Upper lobe of right lung (tissue), 1 donor: ENCODE measurements around the gene IFI16. TPM values are rescaled to one million over a fixed set of nuclear protein-coding genes. Genes with fewer than 3 reads are reported as not detected.
A peak's percentile ranks its signal among the peaks of the same experiment; 100 is the strongest.
"Not testable (repeated sequence)": the region's sequence is repeated elsewhere in the genome, so short reads cannot be mapped to it uniquely, and the experiment has no call there.

Experiments
- ATAC-seq: fragments of 200-7000 bp; cut with Tn5 transposase; one replicate; pipeline ENCODE4 v1.9.1; 2020; ENCODE audit warnings: mild to moderate bottlenecking, moderate library complexity
- DNase-seq: peaks from one replicate; pipeline ENCODE4 v3.0.0-alpha.2; 2020
- H3K27ac ChIP-seq: fragments of 200-600 bp; one replicate; pipeline ENCODE4 v1.8.0; 2022
- H3K27me3 ChIP-seq: fragments of 200-600 bp; one replicate; pipeline ENCODE4 v1.8.0; 2022; ENCODE audit warnings: mild to moderate bottlenecking
- H3K36me3 ChIP-seq: fragments of 200-600 bp; one replicate; pipeline ENCODE4 v1.8.0; 2022
- H3K4me1 ChIP-seq: fragments of 200-600 bp; one replicate; pipeline ENCODE4 v1.8.0; 2022
- H3K4me3 ChIP-seq: fragments of 200-600 bp; one replicate; pipeline ENCODE4 v1.8.0; 2022; ENCODE audit warnings: mild to moderate bottlenecking
- H3K9me3 ChIP-seq: fragments of 200-600 bp; one replicate; pipeline ENCODE4 v1.8.0; 2022
- intact Hi-C: fragments of 100-400 bp; cut with DNase I; formaldehyde crosslinking; loops from one replicate; pipeline ENCODE4 v1.11.0; 2022
- total RNA-seq: library from RNA; stranded (reverse); fragmentation: NEBNext Ultra II Directional; extraction: Animal tissue kit (Norgen Biotek cat#: 25700); gene quantifications from one replicate; pipeline ENCODE4 v1.2.1, GENCODE V29; 2021
- TF ChIP-seq, protein P1 (sequence below): fragments of 200-600 bp; IDR thresholded peaks from one replicate; pipeline ENCODE4 v1.8.0; 2022; ENCODE audit warnings: antibody characterized with exemption
- donor health status: DM: no; HTN: yes; CAD: no; lungs with severe emphysema.

Gene IFI16
- total RNA-seq, 1 donor from 2014 or later, result 98.0 TPM

DNA sequence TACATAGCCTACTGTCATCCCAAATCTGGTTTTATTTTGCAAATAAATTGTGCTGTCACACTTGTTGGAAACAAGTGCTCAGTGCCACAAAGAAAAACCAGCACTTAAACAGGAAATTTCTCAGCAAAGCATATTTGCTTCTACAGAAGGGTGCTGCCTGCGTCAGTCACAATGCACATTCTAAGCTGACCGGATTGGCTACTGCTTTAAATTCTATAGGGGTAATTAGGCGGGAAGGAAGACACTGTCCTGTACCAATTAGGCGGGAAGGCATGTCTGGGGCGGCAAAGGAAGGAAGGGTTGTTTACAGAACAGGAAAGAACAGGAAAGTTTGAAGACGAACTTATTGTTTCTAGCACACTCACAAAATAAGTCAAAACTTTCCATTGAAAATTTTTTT is 2.8 kb downstream of the IFI16 start:
- Histone ChIP-seq H3K4me1 (peaks cover 48% of the 10 kb centered on the region), H3K4me3 (peak overlapping the region; percentile 72), H3K27ac (peak overlapping the region; percentile 93), H3K36me3 (peaks cover 21% of the 10 kb centered on the region), H3K9me3 (no peaks in the 10 kb centered on the region), H3K27me3 (no peaks in the 10 kb centered on the region)
- intact Hi-C loops, result no loop called here
- TF ChIP-seq, protein P1, sequence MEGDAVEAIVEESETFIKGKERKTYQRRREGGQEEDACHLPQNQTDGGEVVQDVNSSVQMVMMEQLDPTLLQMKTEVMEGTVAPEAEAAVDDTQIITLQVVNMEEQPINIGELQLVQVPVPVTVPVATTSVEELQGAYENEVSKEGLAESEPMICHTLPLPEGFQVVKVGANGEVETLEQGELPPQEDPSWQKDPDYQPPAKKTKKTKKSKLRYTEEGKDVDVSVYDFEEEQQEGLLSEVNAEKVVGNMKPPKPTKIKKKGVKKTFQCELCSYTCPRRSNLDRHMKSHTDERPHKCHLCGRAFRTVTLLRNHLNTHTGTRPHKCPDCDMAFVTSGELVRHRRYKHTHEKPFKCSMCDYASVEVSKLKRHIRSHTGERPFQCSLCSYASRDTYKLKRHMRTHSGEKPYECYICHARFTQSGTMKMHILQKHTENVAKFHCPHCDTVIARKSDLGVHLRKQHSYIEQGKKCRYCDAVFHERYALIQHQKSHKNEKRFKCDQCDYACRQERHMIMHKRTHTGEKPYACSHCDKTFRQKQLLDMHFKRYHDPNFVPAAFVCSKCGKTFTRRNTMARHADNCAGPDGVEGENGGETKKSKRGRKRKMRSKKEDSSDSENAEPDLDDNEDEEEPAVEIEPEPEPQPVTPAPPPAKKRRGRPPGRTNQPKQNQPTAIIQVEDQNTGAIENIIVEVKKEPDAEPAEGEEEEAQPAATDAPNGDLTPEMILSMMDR, result no peak
- ATAC-seq (peak; percentile 41), DNase-seq (no peak)

DNA sequence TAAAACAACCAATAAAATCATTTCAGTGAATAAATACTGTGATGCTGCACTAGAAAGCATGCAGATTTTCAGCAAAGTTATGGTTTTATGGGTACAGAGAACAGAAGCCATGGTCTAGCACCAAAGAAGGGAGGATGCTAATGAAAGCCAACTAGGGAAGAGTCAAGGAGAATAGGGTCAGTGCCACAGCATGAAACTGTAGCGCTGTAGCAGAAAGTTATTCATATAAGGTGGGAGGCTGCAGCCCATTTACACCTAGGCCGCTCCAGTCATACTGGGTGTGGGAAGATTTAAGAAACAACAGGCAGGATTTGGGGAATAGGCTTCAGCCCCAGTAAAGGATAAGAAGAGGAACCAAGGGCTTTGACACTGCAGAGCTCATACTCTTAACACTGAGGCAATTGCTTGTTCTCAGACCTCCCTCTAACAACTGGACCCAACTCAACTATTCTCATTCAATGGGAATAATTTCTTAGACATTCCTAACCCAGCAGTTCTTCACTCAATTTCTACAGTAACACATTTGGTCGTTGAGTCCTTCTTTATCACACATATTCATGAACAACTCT is 4.4 kb downstream of the IFI16 start:
- H3K27ac ChIP-seq, result peak overlapping the region; percentile 25
- H3K9me3 ChIP-seq, result no peaks in the 10 kb centered on the region
- TF ChIP-seq, protein P1, result no peak
- H3K4me1 ChIP-seq, result peaks cover 48% of the 10 kb centered on the region
- ATAC-seq (no peak), DNase-seq (no peak)
- H3K27me3 ChIP-seq, result no peaks in the 10 kb centered on the region
- H3K36me3 ChIP-seq, result peaks cover 37% of the 10 kb centered on the region
- intact Hi-C loops, result no loop called here
- H3K4me3 ChIP-seq, result peak overlapping the region; percentile 72

- Histone ChIP-seq H3K9me3 (no peaks in the 10 kb centered on the region), H3K4me3 (peak overlapping the region; percentile 72), H3K36me3 (peaks cover 45% of the 10 kb centered on the region), H3K4me1 (peaks cover 44% of the 10 kb centered on the region), H3K27ac (peak overlapping the region; percentile 3), H3K27me3 (no peaks in the 10 kb centered on the region)
- ATAC-seq (no peak), DNase-seq (no peak)
- intact Hi-C loops, result no loop called here
- TF ChIP-seq, protein P1, result no peak
Observed at GRCh38 chr1:159014851-159015250, 5.1 kb downstream of the IFI16 start.

DNA sequence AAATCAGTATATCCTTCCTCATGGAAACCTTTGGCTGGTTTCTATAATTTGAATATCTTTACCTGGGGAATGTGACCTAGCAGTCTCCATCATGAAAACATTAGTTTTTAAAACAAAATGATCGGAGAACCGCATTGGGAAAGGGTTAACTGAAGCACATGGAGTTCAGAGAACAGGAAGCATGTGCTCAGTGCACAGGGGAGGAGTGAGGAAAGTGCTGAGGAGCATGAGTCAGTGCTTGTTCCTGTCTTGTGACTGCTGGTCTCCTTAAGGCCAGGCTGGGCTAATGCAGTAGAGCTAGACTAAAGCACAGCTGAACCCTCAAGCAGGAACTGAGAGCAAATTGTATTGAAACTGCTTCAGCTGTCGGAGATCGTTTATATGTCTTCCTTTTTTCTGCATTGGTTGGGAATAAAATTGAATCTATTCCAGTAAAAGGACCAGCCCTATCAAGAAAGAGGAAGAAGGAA is 5.8 kb downstream of the IFI16 start:
- Histone ChIP-seq H3K4me3 (peak overlapping the region; percentile 72), H3K27me3 (no peaks in the 10 kb centered on the region), H3K4me1 (peaks cover 44% of the 10 kb centered on the region), H3K27ac (peak overlapping the region; percentile 44), H3K36me3 (peaks cover 51% of the 10 kb centered on the region), H3K9me3 (no peaks in the 10 kb centered on the region)
- ATAC-seq (peak; percentile 99), DNase-seq (peak; percentile 64)
- intact Hi-C loops, result no loop called here
- TF ChIP-seq, protein P1, result no peak

GRCh38 chr1:159023723-159024122 is 14.0 kb downstream of the IFI16 start:
- no peak overlapping the region for H3K4me3 ChIP-seq
- H3K27ac ChIP-seq, result no peak overlapping the region
- intact Hi-C loops, result no loop called here
- H3K27me3 ChIP-seq, result no peaks in the 10 kb centered on the region
- no peak for DNase-seq
- H3K4me1 ChIP-seq, result peaks cover 12% of the 10 kb centered on the region
- TF ChIP-seq, protein P1, result no peak
- ATAC-seq, result no peak
- peaks cover 67% of the 10 kb centered on the region for H3K36me3 ChIP-seq
- H3K9me3 ChIP-seq, result no peaks in the 10 kb centered on the region

DNA sequence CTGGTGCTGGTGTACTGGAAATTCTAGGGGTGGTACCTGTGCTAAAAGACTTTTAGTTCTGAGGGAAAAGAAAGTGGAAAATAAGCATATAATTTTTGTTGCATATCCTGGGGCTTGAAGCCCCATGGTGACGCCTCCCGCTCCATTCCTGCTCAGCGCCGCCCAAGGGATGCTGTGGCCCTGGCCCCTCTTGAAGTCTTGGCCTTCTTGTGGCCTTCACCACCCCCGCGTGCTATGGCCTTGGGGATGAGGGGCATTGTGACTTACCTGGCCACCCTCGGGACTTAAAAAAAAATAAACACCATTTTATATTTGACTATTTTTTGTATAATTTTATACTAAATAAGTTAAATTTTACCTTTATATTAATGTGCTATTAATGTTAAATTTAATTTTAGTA is 15.3 kb downstream of the IFI16 start:
- DNase-seq (no peak), ATAC-seq (no peak)
- intact Hi-C loops, result no loop called here

DNA sequence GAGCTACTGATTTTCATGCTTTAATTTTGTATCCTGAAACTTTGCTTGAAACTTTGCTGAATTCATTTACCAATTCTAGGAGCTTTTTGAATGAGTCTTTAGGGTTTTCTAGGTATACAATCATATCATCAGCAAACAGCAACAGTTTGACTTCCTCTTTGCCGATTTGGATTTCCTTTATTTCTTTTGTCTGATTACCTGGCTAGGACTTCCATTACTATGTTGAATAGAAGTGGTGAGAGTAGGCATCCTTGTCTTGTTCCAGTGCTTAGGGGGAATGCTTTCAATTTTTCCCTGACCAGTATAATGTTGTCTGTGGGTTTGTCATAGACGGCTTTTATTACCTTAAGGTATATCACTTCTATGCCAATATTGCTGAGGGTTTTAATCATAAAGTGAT is 17.1 kb downstream of the IFI16 start:
- peaks cover 12% of the 10 kb centered on the region for H3K4me1 ChIP-seq
- H3K27me3 ChIP-seq, ATAC-seq, DNase-seq, H3K27ac ChIP-seq, intact Hi-C loops, H3K4me3 ChIP-seq, H3K9me3 ChIP-seq: not testable (repeated sequence)
- peaks cover 51% of the 10 kb centered on the region for H3K36me3 ChIP-seq

More for the DNA sequence above, 15.3 kb downstream of the IFI16 start:
- Histone ChIP-seq H3K4me1 (peaks cover 12% of the 10 kb centered on the region), H3K36me3 (peaks cover 54% of the 10 kb centered on the region), H3K27ac (no peak overlapping the region), H3K27me3 (no peaks in the 10 kb centered on the region), H3K9me3 (no peaks in the 10 kb centered on the region), H3K4me3 (no peak overlapping the region)
- TF ChIP-seq, protein P1, result no peak
